Activated CD8-positive, alpha-beta T cell treated with anti-CD3 and anti-CD28 coated beads for 36 hours (primary cell): Measurements from ENCODE around the gene FAM78B. TPM values are rescaled to one million over a fixed set of nuclear protein-coding genes. Genes with fewer than 3 reads are reported as not detected.

Source experiments
- ATAC-seq: fragments of 200-7000 bp; cut with Tn5 transposase; one replicate; pipeline ENCODE4 v1.10.0; 2021; ENCODE audit warnings: mild to moderate bottlenecking, moderate library complexity
- CTCF ChIA-PET: fragments of 350-600 bp; sonication (Branson Sonifier 250); formaldehyde crosslinking; loops from one replicate; lab custom pipeline; 2021; ENCODE audit warnings: antibody characterized with exemption; lab: Charles Lee
- POLR2A ChIA-PET: fragments of 350-600 bp; sonication (Branson Sonifier 250); formaldehyde crosslinking; loops from one replicate; lab custom pipeline; 2021; ENCODE audit warnings: antibody characterized with exemption; lab: Charles Lee
- DNase-seq: peaks from one replicate; pipeline ENCODE4 v3.0.0-alpha.2; 2020
- H3K27ac Mint-ChIP-seq: one replicate; pipeline ENCODE4 v1.8.0; 2021; ENCODE audit warnings: mild to moderate bottlenecking, mixed read lengths
- H3K27me3 Mint-ChIP-seq: one replicate; pipeline ENCODE4 v1.8.0; 2021; ENCODE audit warnings: mixed read lengths
- H3K36me3 Mint-ChIP-seq: one replicate; pipeline ENCODE4 v1.8.0; 2021; ENCODE audit warnings: low read depth, mixed read lengths
- H3K4me1 Mint-ChIP-seq: one replicate; pipeline ENCODE4 v1.8.0; 2021; ENCODE audit warnings: low read depth, mixed read lengths
- H3K4me3 Mint-ChIP-seq: one replicate; pipeline ENCODE4 v1.8.0; 2021; ENCODE audit warnings: mild to moderate bottlenecking, moderate library complexity, mixed read lengths
- H3K9me3 Mint-ChIP-seq: one replicate; pipeline ENCODE4 v1.8.0; 2021; ENCODE audit warnings: mixed read lengths
- CTCF ChIP-seq: fragments of 200-600 bp; IDR thresholded peaks from one replicate; pipeline ENCODE4 v1.8.0; 2022; ENCODE audit warnings: antibody characterized with exemption, mild to moderate bottlenecking
- intact Hi-C: fragments of 100-400 bp; cut with micrococcal nuclease; formaldehyde crosslinking; loops from one replicate; pipeline ENCODE4 v1.10.0; 2022
- total RNA-seq, 2 experiments: library from RNA; stranded (reverse); gene quantifications; one replicate each; pipeline ENCODE4 v1.2.3, GENCODE V29; 2021

FAM78B gene
- total RNA-seq, 2 experiments from 2014 or later, result 0.20 TPM; not detected in 1

GRCh38 chr1:166166329-166166697, 488 bp downstream of the FAM78B start:
- DNase-seq (no peak), ATAC-seq (no peak)
- Mint-ChIP-seq H3K4me1 (peaks cover 26% of the 10 kb centered on the region), H3K36me3 (no peaks in the 10 kb centered on the region), H3K9me3 (no peaks in the 10 kb centered on the region), H3K27me3 (peaks cover 56% of the 10 kb centered on the region), H3K4me3 (no peak overlapping the region), H3K27ac (no peak overlapping the region)
- CTCF ChIA-PET, result no interaction called here
- intact Hi-C loops, result no loop called here
- TF ChIP-seq CTCF, result no peak
- POLR2A ChIA-PET, result no interaction called here

GRCh38 chr1:166165661-166166328, 1.0 kb downstream of the FAM78B start:
- no peak for TF ChIP-seq CTCF
- ChIA-PET POLR2A (interaction anchor here (0.7 kb wide), 1 partner anchor 39 kb away, joined by 3 read pairs; no protein-coding TSS in a partner anchor), CTCF (no interaction called here)
- H3K4me1 Mint-ChIP-seq, result peaks cover 22% of the 10 kb centered on the region
- no peaks in the 10 kb centered on the region for H3K9me3 Mint-ChIP-seq
- H3K27ac Mint-ChIP-seq, result no peak overlapping the region
- intact Hi-C loops, result no loop called here
- no peaks in the 10 kb centered on the region for H3K36me3 Mint-ChIP-seq
- H3K27me3 Mint-ChIP-seq, result peaks cover 57% of the 10 kb centered on the region
- DNase-seq (no peak), ATAC-seq (no peak)
- H3K4me3 Mint-ChIP-seq, result peak overlapping the region; percentile 61

DNA sequence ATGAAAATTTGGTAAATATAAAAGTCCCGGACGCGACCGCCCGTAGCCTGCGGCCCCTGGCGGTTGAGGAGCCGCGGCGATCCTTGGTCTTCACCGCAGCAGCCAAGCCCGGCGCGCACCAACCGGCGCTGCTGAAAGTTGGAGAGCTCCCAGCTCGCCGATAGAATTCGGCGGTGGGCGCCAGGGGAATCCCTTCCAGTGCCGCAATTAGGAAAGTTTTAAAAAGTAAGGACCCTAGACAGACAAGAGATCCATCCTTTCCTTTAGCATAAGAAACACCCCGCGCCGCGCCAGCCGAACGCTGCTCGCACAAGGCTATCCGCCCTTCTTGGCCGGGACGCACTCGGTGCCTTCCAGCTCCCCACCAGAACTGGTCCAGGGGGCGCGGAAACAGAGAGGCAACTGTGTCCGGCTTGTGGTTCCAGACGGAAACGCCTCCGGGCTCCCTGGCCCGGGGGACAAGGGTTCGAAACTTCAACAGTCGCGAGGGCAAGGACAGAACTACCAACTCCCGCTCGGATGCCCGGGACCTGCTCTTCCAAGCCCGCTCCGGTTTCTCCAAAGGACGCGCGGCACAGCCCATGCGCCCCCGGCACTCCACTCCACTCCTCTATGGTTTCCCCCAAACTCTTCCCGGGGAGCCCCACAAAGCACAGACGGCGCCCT, 1.7 kb downstream of the FAM78B start:
- no peak for TF ChIP-seq CTCF
- Mint-ChIP-seq H3K4me1 (peaks cover 15% of the 10 kb centered on the region), H3K4me3 (peak overlapping the region; percentile 61), H3K36me3 (no peaks in the 10 kb centered on the region), H3K9me3 (no peaks in the 10 kb centered on the region), H3K27ac (no peak overlapping the region), H3K27me3 (peaks cover 58% of the 10 kb centered on the region)
- ChIA-PET CTCF (interaction anchor here (1.1 kb wide), 1 partner anchor 280 kb away, joined by 3 read pairs; no protein-coding TSS in a partner anchor), POLR2A (interaction anchor here (0.7 kb wide), 1 partner anchor 38 kb away, joined by 3 read pairs; no protein-coding TSS in a partner anchor)
- ATAC-seq (no peak), DNase-seq (peak; percentile 14)
- intact Hi-C loops, result no loop called here

GRCh38 chr1:166164646-166164994, 2.2 kb downstream of the FAM78B start:
- no peak for DNase-seq
- Mint-ChIP-seq H3K27me3 (peaks cover 58% of the 10 kb centered on the region), H3K36me3 (no peaks in the 10 kb centered on the region), H3K4me3 (no peak overlapping the region), H3K27ac (no peak overlapping the region), H3K9me3 (no peaks in the 10 kb centered on the region), H3K4me1 (peaks cover 13% of the 10 kb centered on the region)
- intact Hi-C loops, result no loop called here
- no peak for ATAC-seq
- CTCF ChIA-PET, result interaction anchor here (1.1 kb wide), 1 partner anchor 281 kb away, joined by 3 read pairs; no protein-coding TSS in a partner anchor
- TF ChIP-seq CTCF, result no peak
- POLR2A ChIA-PET, result no interaction called here

DNA sequence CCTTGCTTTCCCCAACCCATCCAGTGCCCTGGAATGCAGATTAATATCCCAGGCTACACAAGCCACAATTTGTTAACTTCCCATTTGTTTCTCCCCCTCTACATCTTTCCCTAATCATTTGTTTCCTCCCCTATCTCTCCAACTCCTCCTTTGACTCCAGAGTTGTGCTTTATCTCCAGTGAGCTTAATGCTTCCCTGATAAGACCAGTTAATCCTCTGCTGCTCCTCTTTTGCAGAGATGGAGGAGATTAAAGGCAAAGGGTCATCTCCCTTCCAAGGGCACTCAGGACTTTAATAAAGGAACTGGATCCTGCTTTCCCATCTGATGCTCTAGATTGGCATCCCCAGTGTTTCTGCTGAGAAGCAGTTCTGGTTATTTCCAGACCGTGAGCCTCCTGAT, 7.1 kb downstream of the FAM78B start:
- H3K4me1 Mint-ChIP-seq, result no peaks in the 10 kb centered on the region
- intact Hi-C loops, result no loop called here
- POLR2A ChIA-PET, result no interaction called here
- CTCF ChIA-PET, result no interaction called here
- H3K9me3 Mint-ChIP-seq, result no peaks in the 10 kb centered on the region
- H3K4me3 Mint-ChIP-seq, result no peak overlapping the region
- no peak overlapping the region for H3K27ac Mint-ChIP-seq
- TF ChIP-seq CTCF, result no peak
- ATAC-seq, result no peak
- H3K36me3 Mint-ChIP-seq, result no peaks in the 10 kb centered on the region
- DNase-seq, result no peak
- H3K27me3 Mint-ChIP-seq, result peaks cover 28% of the 10 kb centered on the region
